GM08714 (cell line): ENCODE results near the gene ZC2HC1B.
"Not testable (repeated sequence)": the region's sequence is repeated elsewhere in the genome, so short reads cannot be mapped to it uniquely, and the experiment has no call there.

ENCODE experiments used
- H3K4me3 ChIP-seq: fragments of 200-500 bp; sonication (Bioruptor generic); 2 replicates; pipeline ENCODE4 v1.5.1; 2014; ENCODE audit warnings: mild to moderate bottlenecking, low read length, inconsistent platforms
- ZNF274 ChIP-seq: IDR thresholded peaks from 2 replicates; pipeline ENCODE4 v1.6.1; 2012; ENCODE audit warnings: mild to moderate bottlenecking, low read depth, low read length

ZC2HC1B gene

GRCh38 chr6:143857651-143858050 lies 6.6 kb upstream of the ZC2HC1B start:
- H3K4me3 ChIP-seq = no peak overlapping the region

GRCh38 chr6:143859891-143860660 lies 4.2 kb upstream of the ZC2HC1B start:
- no peak overlapping the region for H3K4me3 ChIP-seq
- TF ChIP-seq ZNF274 = no peak

More at GRCh38 chr6:143857651-143858050, 6.6 kb upstream of the ZC2HC1B start:
- TF ChIP-seq ZNF274 = no peak

DNA sequence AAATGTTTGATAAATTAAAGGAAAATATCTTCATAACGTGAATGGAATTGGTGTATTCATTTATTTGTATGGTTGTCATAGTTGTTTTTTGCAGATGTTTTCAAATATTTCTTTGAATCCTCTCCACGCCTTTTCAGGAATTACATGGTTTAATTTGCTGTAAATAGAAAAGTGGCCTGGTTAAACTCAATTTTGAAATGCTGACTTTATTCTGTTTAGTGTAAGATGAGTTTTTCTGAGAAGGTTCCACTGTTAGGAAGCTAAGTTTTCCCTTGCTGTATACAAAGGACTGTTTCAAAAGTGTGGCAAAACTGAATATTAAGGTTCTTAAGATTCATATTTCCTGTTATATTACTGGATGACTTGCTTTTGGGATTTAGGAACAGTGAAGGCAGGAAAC lies 503 bp upstream of the ZC2HC1B start:
- H3K4me3 ChIP-seq = no peak overlapping the region
- TF ChIP-seq ZNF274 = no peak

- no peak for TF ChIP-seq ZNF274
- H3K4me3 ChIP-seq = no peak overlapping the region
Observed at GRCh38 chr6:143867236-143867635, 3.0 kb downstream of the ZC2HC1B start.

GRCh38 chr6:143868808-143869207 lies 4.5 kb downstream of the ZC2HC1B start:
- not testable (repeated sequence) for H3K4me3 ChIP-seq

DNA sequence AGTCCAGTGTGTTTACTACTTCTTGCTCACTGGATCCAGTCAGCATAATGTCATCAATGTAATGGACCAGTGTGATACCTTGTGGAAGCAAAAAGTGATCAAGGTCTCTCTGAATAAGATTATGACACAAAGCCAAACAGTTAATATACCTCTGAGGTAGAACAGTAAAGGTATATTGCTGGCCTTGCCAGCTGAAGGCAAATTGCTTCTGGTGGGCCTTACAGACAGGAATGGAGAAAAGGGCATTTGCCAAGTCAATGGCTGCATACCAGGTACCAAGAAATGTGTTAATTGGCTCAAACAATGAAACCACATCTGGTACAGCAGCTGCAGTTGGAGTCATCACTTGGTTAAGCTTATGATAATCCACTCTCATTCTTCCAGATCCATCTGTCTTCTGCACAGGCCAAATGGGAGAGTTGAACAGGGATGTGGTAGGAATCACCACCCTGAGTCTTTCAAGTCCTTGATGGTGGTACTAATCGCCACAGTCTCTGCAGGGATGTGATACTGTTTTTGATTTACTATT lies 7.0 kb downstream of the ZC2HC1B start:
- H3K4me3 ChIP-seq = not testable (repeated sequence)

GRCh38 chr6:143872201-143872600 lies 7.9 kb downstream of the ZC2HC1B start:
- no peak overlapping the region for H3K4me3 ChIP-seq
- TF ChIP-seq ZNF274 = no peak

DNA sequence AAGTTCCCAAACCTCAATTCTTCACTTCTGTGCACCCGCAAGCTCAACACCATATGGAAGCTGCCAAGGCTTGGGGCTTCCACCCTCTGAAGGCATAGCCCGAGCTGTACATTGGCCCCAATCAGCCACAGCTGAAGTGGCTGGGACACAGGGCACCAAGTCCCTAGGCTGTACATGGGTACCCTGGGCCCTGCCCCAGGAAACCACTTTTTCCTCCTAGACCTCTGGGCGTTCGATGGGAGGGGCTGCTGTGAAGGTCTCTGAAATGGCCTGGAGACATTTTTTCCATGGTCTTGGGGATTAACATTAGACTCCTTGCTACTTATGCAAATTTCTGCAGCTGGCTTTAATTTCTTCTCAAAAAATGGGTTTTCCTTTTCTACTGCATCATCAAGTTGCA lies 9.3 kb downstream of the ZC2HC1B start:
- not testable (repeated sequence) for H3K4me3 ChIP-seq

- not testable (repeated sequence) for H3K4me3 ChIP-seq
Observed at GRCh38 chr6:143874503-143874902, 10.2 kb downstream of the ZC2HC1B start.

DNA sequence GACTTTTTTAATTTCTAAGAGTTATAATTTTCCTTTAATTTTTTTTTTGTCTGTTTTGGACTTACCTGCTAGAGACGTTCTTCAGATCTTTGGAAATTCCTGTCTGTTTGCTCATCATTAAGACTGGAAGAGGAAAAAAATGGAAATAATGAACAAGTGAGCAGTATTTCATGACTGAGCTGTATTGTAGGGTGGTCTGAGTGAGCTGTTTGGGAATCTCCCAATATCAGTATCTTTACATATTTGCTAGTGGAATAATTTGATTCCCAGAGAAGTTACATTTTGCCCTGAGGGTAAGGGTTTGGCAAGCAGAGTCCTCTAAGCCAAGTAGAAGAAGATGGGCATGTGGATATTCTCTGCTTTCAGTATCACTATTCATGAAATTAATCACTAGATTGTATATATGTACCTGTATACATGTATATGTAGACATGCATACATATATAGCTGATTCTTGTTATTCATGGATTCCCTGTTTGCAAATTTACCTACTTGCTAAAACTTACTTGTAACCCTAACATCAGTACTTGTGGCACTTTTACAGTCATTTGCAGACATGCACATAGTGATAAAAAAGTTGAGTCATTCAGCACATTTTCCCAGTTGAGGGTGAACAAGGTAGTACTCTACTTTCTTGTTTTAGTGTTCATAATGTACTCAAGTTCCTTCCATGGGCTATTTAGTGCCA lies 13.5 kb downstream of the ZC2HC1B start:
- no peak for TF ChIP-seq ZNF274
- no peak overlapping the region for H3K4me3 ChIP-seq

GRCh38 chr6:143878272-143878760 lies 14.0 kb downstream of the ZC2HC1B start:
- no peak for TF ChIP-seq ZNF274
- H3K4me3 ChIP-seq = no peak overlapping the region

- no peak for TF ChIP-seq ZNF274
- no peak overlapping the region for H3K4me3 ChIP-seq
Observed at GRCh38 chr6:143880412-143880811, 16.1 kb downstream of the ZC2HC1B start.

GRCh38 chr6:143882401-143882930 lies 18.2 kb downstream of the ZC2HC1B start:
- no peak for TF ChIP-seq ZNF274
- no peak overlapping the region for H3K4me3 ChIP-seq

DNA sequence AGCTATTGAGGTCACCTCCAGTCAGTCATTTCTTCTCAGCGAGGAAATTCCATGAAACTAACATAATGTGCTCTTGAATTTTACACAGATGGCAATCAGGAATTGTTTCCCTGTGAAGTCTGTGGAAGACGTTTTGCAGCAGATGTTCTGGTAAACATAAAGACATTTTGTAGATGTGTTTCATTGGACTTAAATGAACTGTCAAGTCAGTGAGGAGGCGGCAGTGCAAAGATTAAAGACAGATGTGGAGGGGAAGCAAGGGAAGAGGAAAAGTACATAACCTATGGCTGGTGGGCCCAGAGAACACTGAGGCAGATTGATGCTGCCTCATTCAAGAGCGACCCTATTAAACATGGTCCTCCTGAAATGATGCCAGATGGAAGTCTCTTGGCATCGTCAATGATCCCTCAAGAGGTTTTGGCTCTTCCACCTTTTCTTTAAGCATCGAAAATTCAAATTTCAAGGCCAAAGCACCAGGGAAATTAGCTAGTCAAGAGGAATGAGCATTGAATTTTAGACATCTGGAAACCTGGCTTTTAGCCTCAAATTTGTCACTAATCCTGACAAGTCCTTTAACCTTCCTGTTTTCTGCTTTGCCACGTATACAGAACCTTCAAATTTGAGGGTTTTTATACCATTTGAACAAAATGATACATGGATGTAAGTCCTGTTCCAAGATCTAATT lies 20.1 kb downstream of the ZC2HC1B start:
- TF ChIP-seq ZNF274 = no peak
- H3K4me3 ChIP-seq = no peak overlapping the region
